H9 (cell line): ENCODE data around the gene LSMEM2. TPM values are rescaled to one million over a fixed set of nuclear protein-coding genes. Genes with fewer than 3 reads are reported as not detected.

Experiments used
- DNase-seq: peaks from one replicate; pipeline ENCODE4 v3.0.0-alpha.2; 2017
- H2AFZ ChIP-seq: one replicate; pipeline ENCODE4 v1.6.1; 2013; ENCODE audit warnings: mild to moderate bottlenecking, low read length, control low read depth, moderate library complexity
- H2AK5ac ChIP-seq: 2 replicates; pipeline ENCODE4 v1.6.1; 2013; ENCODE audit warnings: low read length, control low read depth, mixed read lengths; ENCODE audit not compliant: insufficient read length
- H2BK120ac ChIP-seq: one replicate; pipeline ENCODE4 v1.6.1; 2013; ENCODE audit warnings: low read depth, mild to moderate bottlenecking, low read length, control low read depth, inconsistent platforms; ENCODE audit not compliant: poor library complexity, severe bottlenecking
- H2BK12ac ChIP-seq: 2 replicates; pipeline ENCODE4 v1.6.1; 2013; ENCODE audit warnings: low read length, control low read depth, mixed read lengths, low read depth; ENCODE audit not compliant: insufficient read length
- H2BK15ac ChIP-seq: 2 replicates; pipeline ENCODE4 v1.6.1; 2013; ENCODE audit warnings: low read depth, low read length, control low read depth
- H2BK20ac ChIP-seq: one replicate; pipeline ENCODE4 v1.6.1; 2013; ENCODE audit warnings: low read depth, mild to moderate bottlenecking, low read length, control low read depth, inconsistent platforms; ENCODE audit not compliant: poor library complexity, severe bottlenecking
- H2BK5ac ChIP-seq: 2 replicates; pipeline ENCODE4 v1.6.1; 2013; ENCODE audit warnings: low read length, control low read depth, mixed read lengths; ENCODE audit not compliant: insufficient read length
- H3K14ac ChIP-seq: 2 replicates; pipeline ENCODE4 v1.6.1; 2013; ENCODE audit warnings: low read length, control low read depth; ENCODE audit not compliant: insufficient read depth
- H3K18ac ChIP-seq: 2 replicates; pipeline ENCODE4 v1.6.1; 2013; ENCODE audit warnings: low read depth, mild to moderate bottlenecking, mixed read lengths, low read length, control low read depth; ENCODE audit not compliant: insufficient read length
- H3K23ac ChIP-seq: 2 replicates; pipeline ENCODE4 v1.6.1; 2013; ENCODE audit warnings: low read length, control low read depth, mixed read lengths, low read depth; ENCODE audit not compliant: insufficient read length
- H3K23me2 ChIP-seq: 2 replicates; pipeline ENCODE4 v1.6.1; 2013; ENCODE audit warnings: low read depth, mild to moderate bottlenecking, mixed read lengths, low read length, control low read depth; ENCODE audit not compliant: insufficient read length, poor library complexity, severe bottlenecking
- H3K27ac ChIP-seq: 2 replicates; pipeline ENCODE4 v1.5.1; 2013; ENCODE audit warnings: low read length, control low read depth, mixed read lengths, low read depth; ENCODE audit not compliant: insufficient read length
- H3K27me3 ChIP-seq: 2 replicates; pipeline ENCODE4 v1.6.1; 2013; ENCODE audit warnings: low read length, control low read depth, inconsistent platforms; ENCODE audit not compliant: insufficient read depth
- H3K4ac ChIP-seq: 2 replicates; pipeline ENCODE4 v1.6.1; 2013; ENCODE audit warnings: low read depth, mild to moderate bottlenecking, control low read depth, inconsistent platforms, low read length, moderate library complexity
- H3K4me1 ChIP-seq: 2 replicates; pipeline ENCODE4 v1.6.1; 2013; ENCODE audit warnings: low read length, control low read depth, inconsistent platforms; ENCODE audit not compliant: insufficient read depth
- H3K4me2 ChIP-seq: 2 replicates; pipeline ENCODE4 v1.6.1; 2013; ENCODE audit warnings: low read length, control low read depth, mixed read lengths; ENCODE audit not compliant: insufficient read length, insufficient read depth
- H3K56ac ChIP-seq: 2 replicates; pipeline ENCODE4 v1.6.1; 2013; ENCODE audit warnings: low read depth, mild to moderate bottlenecking, mixed read lengths, low read length, control low read depth; ENCODE audit not compliant: insufficient read length
- H3K79me1 ChIP-seq: 2 replicates; pipeline ENCODE4 v1.6.1; 2013; ENCODE audit warnings: low read depth, mild to moderate bottlenecking, moderate library complexity, low read length, control low read depth, inconsistent platforms; ENCODE audit not compliant: insufficient read depth, poor library complexity, severe bottlenecking
- H3K79me2 ChIP-seq: 2 replicates; pipeline ENCODE4 v1.6.1; 2013; ENCODE audit warnings: low read length, control low read depth, inconsistent platforms; ENCODE audit not compliant: insufficient read depth
- H3K9ac ChIP-seq: 2 replicates; pipeline ENCODE4 v1.6.1; 2013; ENCODE audit warnings: low read length, control low read depth, mixed read lengths; ENCODE audit not compliant: insufficient read length; ENCODE audit errors: extremely low read depth
- H3K9me3 ChIP-seq: one replicate; pipeline ENCODE4 v1.6.1; 2013; ENCODE audit warnings: low read depth, low read length, inconsistent platforms; ENCODE audit not compliant: control insufficient read depth
- H3T11ph ChIP-seq: one replicate; pipeline ENCODE4 v1.6.1; 2013; ENCODE audit warnings: mild to moderate bottlenecking, low read length, control low read depth, inconsistent platforms
- H4K20me1 ChIP-seq: one replicate; pipeline ENCODE4 v1.6.1; 2013; ENCODE audit not compliant: control insufficient read depth, insufficient read length, insufficient read depth
- H4K5ac ChIP-seq: 2 replicates; pipeline ENCODE4 v1.6.1; 2013; ENCODE audit warnings: low read depth, mild to moderate bottlenecking, mixed read lengths, low read length, control low read depth; ENCODE audit not compliant: insufficient read length
- H4K8ac ChIP-seq: replicated peaks from 2 replicates; pipeline ENCODE4 v1.6.1; 2013; ENCODE audit warnings: low read length, control low read depth, mixed read lengths, low read depth; ENCODE audit not compliant: insufficient read length
- H4K91ac ChIP-seq: 2 replicates; pipeline ENCODE4 v1.6.1; 2013; ENCODE audit warnings: low read depth, mild to moderate bottlenecking, moderate library complexity, mixed read lengths, low read length, control low read depth; ENCODE audit not compliant: insufficient read length
- H3K27ac Mint-ChIP-seq, 3 experiments: 2 replicates in 2 of 3; 3 replicates in 1 of 3; pipeline ENCODE4 v1.8.0; 2020 to 2021; ENCODE audit warnings: mixed read lengths in 3 of 3, mild to moderate bottlenecking in 1 of 3, moderate library complexity in 1 of 3
- H3K27me3 Mint-ChIP-seq: 2 replicates; pipeline ENCODE4 v1.8.0; 2021; ENCODE audit warnings: low read depth, mild to moderate bottlenecking, moderate library complexity, mixed read lengths
- H3K36me3 Mint-ChIP-seq, 3 experiments: 2 replicates in 2 of 3; 3 replicates in 1 of 3; pipeline ENCODE4 v1.8.0; 2020 to 2021; ENCODE audit warnings: low read depth in 3 of 3, mixed read lengths in 3 of 3; ENCODE audit not compliant: insufficient read depth in 1 of 3
- H3K4me1 Mint-ChIP-seq, 2 experiments: 2 replicates each; pipeline ENCODE4 v1.8.0; 2020; ENCODE audit warnings: mixed read lengths in 2 of 2
- H3K4me3 Mint-ChIP-seq, 2 experiments: 2 replicates in 1 of 2; 3 replicates in 1 of 2; pipeline ENCODE4 v1.8.0; 2020 to 2021; ENCODE audit warnings: mild to moderate bottlenecking in 2 of 2, mixed read lengths in 2 of 2, moderate library complexity in 1 of 2
- H3K9me3 Mint-ChIP-seq, 2 experiments: 2 replicates in 1 of 2; 3 replicates in 1 of 2; pipeline ENCODE4 v1.8.0; 2020; ENCODE audit warnings: mild to moderate bottlenecking in 2 of 2, mixed read lengths in 2 of 2, moderate library complexity in 1 of 2
- CTCF ChIP-seq: fragments of 200-600 bp; sonication (generic); conservative IDR thresholded peaks from 3 replicates; pipeline ENCODE4 v1.8.0; 2021; ENCODE audit warnings: antibody characterized with exemption, mild to moderate bottlenecking
- WGBS: extraction: QIAGEN DNeasy Blood & Tissue Kit; methylation state at CpG from one replicate; pipeline ENCODE4 v1.1.7; 2013; ENCODE audit warnings: missing lambda C conversion rate, low lambda C conversion rate, mixed read lengths; ENCODE audit not compliant: insufficient read length; ENCODE audit errors: extremely low coverage; 5-methylcytosine and 5-hydroxymethylcytosine counted together
- total RNA-seq: library from RNA; stranded (reverse); gene quantifications from 2 replicates; pipeline ENCODE4 v1.2.1, GENCODE V29; 2021

The LSMEM2 gene
- total RNA-seq, 1 experiment from 2014 or later, result 0.50 TPM

DNA sequence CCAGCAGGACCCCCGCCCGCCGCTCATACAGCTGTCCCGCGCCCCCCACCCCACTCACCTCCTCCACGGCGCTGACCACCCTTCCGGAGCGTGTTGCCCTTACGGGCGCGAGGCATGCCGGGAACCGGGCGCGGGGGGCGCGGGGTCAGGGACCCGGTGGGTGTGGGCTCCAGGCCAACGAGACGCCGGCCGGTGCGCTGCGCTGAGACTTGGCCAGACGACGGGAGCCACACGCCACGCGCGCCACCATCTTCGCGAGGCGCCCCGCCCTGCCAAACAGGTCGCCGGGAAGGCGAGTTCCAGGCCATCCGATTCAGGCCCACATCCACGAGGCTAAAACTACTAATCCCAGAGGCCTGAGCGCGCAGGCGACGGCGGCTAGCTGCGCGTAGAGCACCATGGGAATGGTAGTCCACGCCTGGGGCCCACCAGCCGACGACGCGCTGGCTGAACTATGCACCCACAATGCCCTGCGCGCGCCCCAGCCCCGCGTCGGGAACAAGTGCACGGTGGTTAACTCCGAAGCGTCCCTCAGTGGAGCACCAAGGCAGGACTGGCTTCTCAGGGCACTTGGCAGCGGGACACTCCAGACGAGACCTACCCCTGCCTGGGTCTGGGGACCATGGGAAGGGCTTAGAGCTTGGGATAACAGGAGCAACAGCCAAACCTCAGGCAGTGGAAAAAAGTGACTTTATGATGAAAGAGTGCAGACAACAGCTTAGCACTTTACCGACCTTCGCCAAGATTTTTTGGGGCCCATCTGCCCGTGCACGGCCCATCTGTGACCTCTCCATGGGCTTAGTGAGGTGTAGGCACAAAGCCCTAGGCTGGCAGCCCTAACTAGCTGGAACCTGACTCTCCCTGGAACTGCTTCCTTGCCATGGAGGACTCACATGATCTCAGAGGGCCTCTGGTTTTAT is 13.5 kb downstream of the LSMEM2 start, which contains the start of gene IFRD2:
Gene IFRD2 (minus strand): TSS at position 271 of the 920 bp plus-strand sequence. CDS start 155 bp downstream, at position 116.
- Histone ChIP-seq H3T11ph (no peak within 1 kb of the TSS), H2BK15ac (no peak within 1 kb of the TSS), H3K27me3 (no peaks in the 10 kb centered on the region), H2AK5ac (no peak within 1 kb of the TSS), H3K56ac (no peak within 1 kb of the TSS), H4K91ac (no peak within 1 kb of the TSS), H3K79me1 (no peaks in the 10 kb centered on the region), H3K4me1 (no peaks in the 10 kb centered on the region), H3K14ac (peak within 1 kb of the TSS; percentile 63), H2BK5ac (no peak within 1 kb of the TSS), H3K9ac (peak within 1 kb of the TSS; percentile 73), H3K79me2 (peaks cover 3% of the 10 kb centered on the region; the same call in 1 of the 2 replicates), H3K23ac (no peak within 1 kb of the TSS), H3K4me2 (peak within 1 kb of the TSS; percentile 91), H3K9me3 (no peaks in the 10 kb centered on the region), H2BK20ac (no peak within 1 kb of the TSS), H2BK120ac (no peak within 1 kb of the TSS), H2AFZ (no peak within 1 kb of the TSS), H2BK12ac (no peak within 1 kb of the TSS), H3K23me2 (peaks cover 5% of the 10 kb centered on the region), H3K18ac (peak within 1 kb of the TSS; percentile 64), H4K5ac (no peak within 1 kb of the TSS), H3K27ac (no peak within 1 kb of the TSS), H3K4ac (no peak within 1 kb of the TSS), H4K20me1 (no peaks in the 10 kb centered on the region), H4K8ac (no peak within 1 kb of the TSS)
- Mint-ChIP-seq H3K36me3 (peaks cover 27 to 42% (median 34%) of the 10 kb centered on the region in 3 experiments; a peak in 6 of 7 replicates), H3K27me3 (no peaks in the 10 kb centered on the region), H3K9me3 (no peaks in the 10 kb centered on the region; a peak in 1 of 5 replicates), H3K4me3 (peak within 1 kb of the TSS; percentile 82 to 87), H3K4me1 (peaks cover 11% of the 10 kb centered on the region in 2 experiments), H3K27ac (peak within 1 kb of the TSS; percentile 87 to 99 (median 96); a peak in 6 of 7 replicates)
- WGBS, result no CpG with 5 or more reads among the region's 67 CpGs
- no peak for TF ChIP-seq CTCF
- DNase-seq, result peak; percentile 98
